ENCODE results near the gene PTPRB.

PTPRB gene

DNA sequence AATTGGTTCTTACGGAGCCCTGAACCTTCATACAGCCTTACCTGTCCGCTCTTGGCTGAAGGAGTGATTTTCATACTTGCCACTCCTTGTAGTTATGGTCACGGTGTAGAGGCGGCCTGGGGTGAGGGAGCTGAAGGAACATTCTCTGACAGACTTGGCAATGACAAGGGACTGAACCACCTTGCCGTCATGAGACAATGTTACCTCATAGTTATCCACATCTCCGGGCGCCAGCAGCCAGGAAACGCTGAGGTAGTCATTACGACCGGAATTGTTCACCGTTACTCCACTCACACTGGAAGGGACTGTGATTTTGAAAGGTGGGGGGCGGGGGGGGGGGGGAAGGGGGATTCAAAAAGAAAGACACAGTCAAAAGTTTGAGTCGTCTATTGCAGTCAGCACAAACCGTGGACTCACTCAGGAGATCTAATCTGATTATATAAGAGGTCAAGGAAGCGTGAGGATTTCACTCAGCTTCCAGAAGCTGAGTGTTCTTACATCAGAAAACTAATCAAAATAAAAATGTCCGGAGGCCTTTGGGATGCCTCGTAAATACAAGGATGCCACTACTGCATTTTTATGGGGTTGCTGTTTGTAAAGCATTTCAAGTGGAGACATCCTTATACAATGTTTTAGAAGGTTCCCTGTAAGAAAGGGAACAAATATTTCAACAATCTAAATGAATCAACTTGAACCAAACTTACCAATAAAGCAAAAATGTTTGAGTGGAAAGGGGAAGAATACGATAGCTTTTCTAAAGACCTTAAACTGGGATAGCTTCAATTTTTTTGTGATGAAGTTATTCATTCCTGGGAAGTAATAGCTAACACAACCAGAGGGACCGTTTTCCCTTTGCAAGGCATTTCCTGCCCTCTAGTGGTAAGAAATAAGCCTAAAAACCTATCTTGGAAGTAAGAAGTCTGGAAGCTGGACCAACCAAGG, 60.6 kb downstream of the PTPRB start:
- H3K27ac ChIP-seq, result no peak overlapping the region; the same call in 1 of the 2 replicates
- peak; percentile 91 for TF ChIP-seq CTCF (conservative IDR thresholded peaks at IDR 0.05)

- H3K27ac ChIP-seq, result no peak overlapping the region
- no peak for TF ChIP-seq CTCF (conservative IDR thresholded peaks at IDR 0.05)
Observed at GRCh38 chr12:70571705-70572268, 65.4 kb downstream of the PTPRB start.

DNA sequence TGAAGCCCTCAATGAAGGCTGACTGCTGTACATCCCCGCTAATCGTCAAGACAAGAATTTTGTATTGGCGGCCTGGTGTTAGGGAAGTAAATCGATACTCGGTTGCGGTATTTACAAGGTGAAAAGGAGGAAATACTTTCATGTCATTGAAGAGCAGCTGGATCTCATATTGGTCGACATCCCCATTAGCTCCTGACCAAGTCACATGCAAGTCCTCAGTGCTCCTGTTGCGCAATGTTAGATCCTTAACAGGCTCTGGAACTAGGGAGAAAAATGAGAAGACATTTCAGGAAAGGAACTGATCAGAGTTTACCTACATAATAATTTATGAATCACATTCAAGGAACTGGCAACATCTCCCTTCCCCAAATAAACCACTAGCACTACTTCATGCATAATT, 66.2 kb downstream of the PTPRB start:
- TF ChIP-seq CTCF (conservative IDR thresholded peaks at IDR 0.05), result no peak
- no peak overlapping the region for H3K27ac ChIP-seq

GRCh38 chr12:70561550-70561949, 75.7 kb downstream of the PTPRB start:
- no peak overlapping the region for H3K27ac ChIP-seq
- TF ChIP-seq CTCF (conservative IDR thresholded peaks at IDR 0.05), result no peak

- TF ChIP-seq CTCF (conservative IDR thresholded peaks at IDR 0.05), result no peak
- H3K27ac ChIP-seq, result no peak overlapping the region
Observed at GRCh38 chr12:70560671-70561070, 76.6 kb downstream of the PTPRB start.

DNA sequence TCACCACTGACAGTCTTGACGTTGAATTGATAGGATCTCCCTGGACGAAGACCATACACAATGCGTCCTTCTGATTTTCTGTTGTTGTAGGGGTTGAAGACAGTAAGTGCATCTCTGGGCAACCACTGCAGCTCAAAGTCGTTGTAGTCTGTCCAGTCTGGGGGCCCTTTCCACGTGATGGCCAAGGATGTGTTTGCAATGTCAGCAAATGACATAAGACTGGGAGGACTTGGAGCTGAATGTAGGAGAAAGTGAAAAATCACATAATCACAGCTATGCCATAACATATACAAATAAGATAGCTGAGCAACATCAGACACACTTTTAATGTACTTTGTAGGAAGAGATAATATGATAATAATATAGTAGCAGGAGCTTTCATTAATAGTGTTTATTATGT, 77.8 kb downstream of the PTPRB start:
- no peak overlapping the region for H3K27ac ChIP-seq
- TF ChIP-seq CTCF (conservative IDR thresholded peaks at IDR 0.05), result no peak

DNA sequence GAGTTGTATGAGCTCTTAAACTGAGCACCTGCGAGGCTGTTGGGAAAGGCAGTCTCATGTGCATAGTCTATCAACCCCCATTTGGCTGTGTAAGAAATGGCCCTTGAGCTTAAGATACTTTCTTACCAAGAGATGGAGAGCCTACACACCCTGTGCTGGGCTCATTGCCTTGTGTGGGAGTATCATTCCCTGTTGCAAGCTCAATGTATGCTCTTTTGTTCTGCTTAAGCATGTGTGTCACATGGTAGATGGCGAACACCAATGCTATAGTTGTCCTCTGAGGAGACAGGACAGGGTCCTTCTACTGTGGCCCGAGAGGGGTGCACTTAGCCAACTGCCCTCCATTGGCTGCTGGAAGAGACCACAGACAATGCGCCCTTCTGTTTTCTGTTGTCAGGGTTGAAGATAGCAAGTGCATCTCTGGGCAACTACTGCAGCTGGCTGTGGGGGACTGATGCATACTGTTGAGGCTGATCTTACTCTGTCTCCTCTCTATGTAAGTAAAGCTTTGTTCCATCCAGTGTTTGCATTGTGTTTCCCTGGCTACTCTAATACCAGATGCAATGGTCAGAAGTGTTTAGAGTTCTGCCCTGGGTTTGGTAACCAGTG, 79.5 kb downstream of the PTPRB start:
- no peak for TF ChIP-seq CTCF (conservative IDR thresholded peaks at IDR 0.05)
- H3K27ac ChIP-seq, result no peak overlapping the region
